CMK (cell line): Measurements from ENCODE around the gene SLC7A10.

Experiments
- DNase-seq: peaks from one replicate; pipeline ENCODE4 v3.0.0-alpha.2; 2010; ENCODE audit warnings: low read depth

SLC7A10 gene

GRCh38 chr19:33254245-33254824, 28.7 kb upstream of the SLC7A10 start:
- no peak for DNase-seq

GRCh38 chr19:33252971-33253370, 27.3 kb upstream of the SLC7A10 start:
- no peak for DNase-seq

GRCh38 chr19:33252418-33252962, 26.8 kb upstream of the SLC7A10 start:
- no peak for DNase-seq

- no peak for DNase-seq
These were observed 26.0 kb upstream of the SLC7A10 start for GRCh38 chr19:33251526-33252090.

- DNase-seq: no peak
These were observed 25.4 kb upstream of the SLC7A10 start for GRCh38 chr19:33251076-33251475.

GRCh38 chr19:33250500-33250899, 24.9 kb upstream of the SLC7A10 start:
- DNase-seq: no peak

- no peak for DNase-seq
These were observed 24.2 kb upstream of the SLC7A10 start for GRCh38 chr19:33249740-33250366.

GRCh38 chr19:33248954-33249613, 23.4 kb upstream of the SLC7A10 start:
- no peak for DNase-seq

GRCh38 chr19:33248553-33248953, 22.9 kb upstream of the SLC7A10 start:
- DNase-seq: no peak

- DNase-seq: no peak
These were observed 22.5 kb upstream of the SLC7A10 start for GRCh38 chr19:33248104-33248503.

- no peak for DNase-seq
These were observed 21.8 kb upstream of the SLC7A10 start for GRCh38 chr19:33247441-33247819.

- DNase-seq: no peak
These were observed 21.2 kb upstream of the SLC7A10 start for GRCh38 chr19:33246709-33247440.

- DNase-seq: no peak
These were observed 20.5 kb upstream of the SLC7A10 start for GRCh38 chr19:33245948-33246708.

- DNase-seq: no peak
These were observed 17.3 kb upstream of the SLC7A10 start for GRCh38 chr19:33242911-33243310.

GRCh38 chr19:33242131-33242530, 16.5 kb upstream of the SLC7A10 start:
- DNase-seq: no peak

GRCh38 chr19:33241530-33242101, 16.0 kb upstream of the SLC7A10 start:
- DNase-seq: no peak

GRCh38 chr19:33241091-33241529, 15.5 kb upstream of the SLC7A10 start:
- DNase-seq: no peak

- DNase-seq: no peak
These were observed 14.6 kb upstream of the SLC7A10 start for GRCh38 chr19:33240181-33240771.

GRCh38 chr19:33239223-33239975, 13.7 kb upstream of the SLC7A10 start:
- no peak for DNase-seq
